Lung microvascular endothelial cell (primary cell): Measurements from ENCODE around the gene HOXB7. TPM values are rescaled to one million over a fixed set of nuclear protein-coding genes. Genes with fewer than 3 reads are reported as not detected.

Experiments
- DNase-seq, 2 donors: peaks; one replicate each; pipeline versions ENCODE4 v3.0.0 to v3.0.0-alpha.2; 2010; ENCODE audit warnings: low read depth in 2 of 2
- total RNA-seq: library from RNA; depleted of rRNA; stranded (reverse); fragments of >200 nt; gene quantifications from 2 replicates; pipeline ENCODE4 v1.2.1, GENCODE V29; 2014

HOXB7 gene
- total RNA-seq, 1 donor from 2014 or later, result under 0.01 TPM

DNA sequence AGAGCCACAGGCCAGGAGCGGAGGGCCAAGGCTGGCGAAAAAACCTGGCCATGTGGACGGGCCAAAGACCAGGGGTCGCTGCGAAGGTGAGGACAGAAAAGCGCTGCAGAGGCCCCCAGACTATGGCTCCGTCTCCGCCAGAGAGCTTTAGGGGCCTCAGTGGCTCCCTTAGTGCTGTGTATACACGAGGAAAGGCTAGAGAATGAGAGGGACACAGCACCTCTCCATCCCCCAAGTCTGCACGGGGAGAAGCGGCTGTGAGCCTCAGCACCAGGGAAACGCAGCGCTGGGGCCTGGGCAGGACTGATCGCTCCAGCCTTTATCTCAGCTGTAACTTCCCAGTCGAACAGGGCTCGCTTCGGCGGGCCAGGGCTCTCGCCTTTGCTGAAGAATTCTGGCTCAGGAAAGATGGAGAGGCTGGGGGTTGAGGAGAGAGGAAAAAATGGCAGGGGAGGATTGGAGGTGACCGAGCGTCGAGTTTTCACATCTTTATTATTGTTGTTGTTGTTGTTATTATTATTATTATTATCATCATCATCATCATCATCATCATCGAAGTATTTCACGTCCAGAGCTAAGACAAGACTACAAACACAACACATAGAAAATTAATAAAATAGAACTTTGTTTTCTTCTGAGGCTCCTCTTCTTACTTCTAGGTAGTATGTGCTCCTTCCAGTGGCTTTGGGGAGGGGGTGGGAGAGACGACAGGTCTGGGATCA is 15.4 kb downstream of the HOXB7 start:
- DNase-seq, result no peak

DNA sequence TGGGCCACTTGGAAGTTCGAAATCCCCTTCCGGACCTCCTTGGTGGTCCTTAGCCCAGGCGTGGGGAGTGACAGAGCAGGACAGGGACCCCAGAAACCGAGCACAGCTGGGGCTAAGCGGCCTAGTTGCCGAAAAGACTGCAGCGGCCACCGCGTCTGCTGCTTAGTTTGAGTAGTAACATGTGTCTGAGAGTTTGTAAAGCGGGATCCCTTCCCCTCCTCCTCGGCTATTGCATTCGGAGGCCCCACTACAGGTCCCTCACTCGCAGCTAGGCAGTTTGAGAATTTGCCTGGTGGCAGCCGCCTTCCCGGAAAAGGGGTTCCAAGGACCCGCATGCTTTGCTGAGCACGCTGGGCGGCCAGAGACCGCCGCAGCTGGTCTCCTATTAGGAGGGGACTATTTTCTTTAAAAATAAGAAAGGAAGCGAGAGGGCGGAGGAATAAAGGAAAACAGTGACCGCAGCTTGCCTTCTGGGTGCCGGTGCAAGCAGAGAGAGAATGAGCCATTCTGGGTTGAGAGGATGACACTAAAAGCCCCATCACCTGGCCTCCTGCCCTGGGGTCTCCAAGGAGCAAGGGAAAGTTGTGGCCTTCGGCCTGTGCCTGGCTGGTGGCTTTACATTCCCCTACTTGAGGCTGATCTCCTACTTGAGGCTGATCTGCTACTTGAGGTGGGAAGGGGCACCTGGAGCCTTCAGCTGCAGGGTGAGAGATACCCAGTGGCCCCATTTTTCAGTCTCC is 16.1 kb downstream of the HOXB7 start:
- DNase-seq, result no peak

DNA sequence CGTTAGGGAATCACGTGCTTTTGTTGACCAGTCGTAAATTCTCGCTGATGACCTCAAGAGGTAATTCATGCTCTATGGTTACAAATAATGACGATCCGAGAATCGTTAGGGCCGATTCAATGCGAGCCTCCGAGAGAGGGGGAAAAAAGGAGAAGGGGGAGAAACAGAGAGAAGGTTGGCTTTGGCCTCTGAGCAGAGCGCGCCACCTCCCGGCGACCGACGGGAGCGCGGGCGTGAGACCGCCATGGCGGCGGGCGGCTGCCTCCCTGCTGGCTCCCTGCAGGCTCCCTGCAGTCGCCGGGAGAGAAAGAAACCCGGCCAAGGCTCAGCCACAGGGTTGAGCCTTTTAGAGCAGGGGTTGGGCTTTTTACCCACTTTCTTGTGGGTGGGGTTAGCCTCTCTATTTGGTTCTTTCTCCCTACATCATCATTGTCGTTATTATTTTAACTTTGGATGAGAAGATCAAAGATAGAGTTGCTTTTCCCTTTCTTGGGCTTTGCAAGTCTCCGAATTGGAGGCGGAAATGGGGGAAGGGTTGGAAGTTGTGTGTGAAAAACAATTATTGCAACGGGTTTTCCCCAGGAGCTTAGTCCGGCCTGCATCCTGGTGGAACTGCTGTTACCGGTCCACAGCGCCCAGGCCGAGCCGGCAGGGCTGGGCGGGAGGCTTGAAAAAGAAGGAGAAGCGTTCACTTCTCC is 16.8 kb downstream of the HOXB7 start:
- DNase-seq, result peak; percentile 79 to 87

DNA sequence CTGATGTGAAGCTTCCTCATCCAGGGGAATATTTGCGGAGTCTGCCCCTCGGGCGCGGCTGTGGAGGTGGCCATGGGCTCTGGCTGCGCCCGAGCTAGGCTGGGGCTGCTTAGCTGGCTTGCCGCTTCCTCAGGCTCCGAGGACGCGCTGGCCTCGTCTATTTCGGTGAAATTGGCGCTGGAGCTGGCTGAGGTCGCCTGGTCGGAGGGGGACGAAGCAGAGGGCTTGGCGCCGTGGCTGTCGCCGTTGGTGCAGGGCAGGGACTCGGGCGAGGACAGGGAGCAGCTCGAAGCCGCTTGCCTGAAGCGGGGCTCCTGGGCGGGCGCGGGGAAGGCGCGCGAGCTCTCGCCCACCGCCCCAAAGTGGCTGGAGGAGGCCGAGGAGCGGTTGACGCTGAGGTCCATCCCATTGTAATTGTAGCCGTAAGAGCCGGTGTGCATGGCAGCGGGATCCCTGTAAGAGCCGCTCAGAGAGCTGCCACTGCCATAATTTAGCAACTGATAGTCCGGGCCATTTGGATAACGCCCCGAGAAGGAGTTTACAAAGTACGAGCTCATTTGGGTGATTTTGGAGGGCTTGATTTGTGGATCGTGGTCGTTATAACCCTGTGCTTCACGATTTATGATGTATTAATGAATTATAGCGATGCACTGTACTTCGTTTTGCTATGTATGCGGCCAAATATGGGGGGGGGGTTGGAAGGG is 17.5 kb downstream of the HOXB7 start, which contains the start of gene HOXB5:
HOXB5 (minus strand) TSS at position 654 of the 704 bp plus-strand sequence; CDS start at position 557, 97 bp downstream.
- DNase-seq, result peak; percentile 42 to 49

DNA sequence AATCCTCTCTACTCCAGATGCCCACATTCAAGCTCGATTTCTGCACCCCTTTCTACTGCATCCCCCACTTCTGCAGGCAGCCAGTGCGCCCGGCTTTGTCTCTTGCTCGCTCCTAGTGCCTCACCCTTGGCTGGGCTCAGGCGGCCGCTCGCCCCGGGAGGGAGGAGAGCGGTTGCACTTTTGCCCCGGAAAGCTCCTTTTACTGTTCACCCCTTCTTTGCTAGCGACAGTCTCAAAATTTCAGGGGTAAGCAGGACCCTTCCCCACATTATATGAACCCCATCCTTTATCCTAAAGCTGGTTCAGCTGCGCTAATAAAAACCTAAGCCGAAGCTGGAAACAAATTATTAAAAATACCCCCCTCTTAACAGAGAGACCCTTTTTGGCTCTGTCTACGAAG is 18.2 kb downstream of the HOXB7 start:
- peak in 1 of 2 donors; percentile 33 for DNase-seq

DNA sequence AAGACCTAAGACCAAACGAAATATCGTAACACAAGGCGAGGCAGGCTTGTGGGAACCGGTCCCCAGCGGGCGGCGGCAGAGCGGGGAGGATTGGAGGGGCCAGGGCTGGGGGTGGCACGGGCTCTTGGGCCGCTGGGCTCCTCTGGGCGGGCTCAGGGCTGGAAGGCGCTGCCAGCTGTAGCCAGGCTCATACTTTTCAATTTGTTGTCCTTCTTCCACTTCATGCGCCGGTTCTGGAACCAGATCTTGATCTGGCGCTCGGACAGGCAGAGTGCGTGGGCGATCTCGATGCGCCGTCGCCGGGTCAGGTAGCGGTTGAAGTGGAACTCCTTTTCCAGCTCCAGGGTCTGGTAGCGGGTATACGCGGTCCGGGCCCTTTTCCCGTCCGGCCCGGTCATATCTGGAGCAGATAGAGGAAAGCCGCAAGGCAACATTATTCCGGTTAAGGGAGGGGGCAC is 18.7 kb downstream of the HOXB7 start:
- no peak for DNase-seq

DNA sequence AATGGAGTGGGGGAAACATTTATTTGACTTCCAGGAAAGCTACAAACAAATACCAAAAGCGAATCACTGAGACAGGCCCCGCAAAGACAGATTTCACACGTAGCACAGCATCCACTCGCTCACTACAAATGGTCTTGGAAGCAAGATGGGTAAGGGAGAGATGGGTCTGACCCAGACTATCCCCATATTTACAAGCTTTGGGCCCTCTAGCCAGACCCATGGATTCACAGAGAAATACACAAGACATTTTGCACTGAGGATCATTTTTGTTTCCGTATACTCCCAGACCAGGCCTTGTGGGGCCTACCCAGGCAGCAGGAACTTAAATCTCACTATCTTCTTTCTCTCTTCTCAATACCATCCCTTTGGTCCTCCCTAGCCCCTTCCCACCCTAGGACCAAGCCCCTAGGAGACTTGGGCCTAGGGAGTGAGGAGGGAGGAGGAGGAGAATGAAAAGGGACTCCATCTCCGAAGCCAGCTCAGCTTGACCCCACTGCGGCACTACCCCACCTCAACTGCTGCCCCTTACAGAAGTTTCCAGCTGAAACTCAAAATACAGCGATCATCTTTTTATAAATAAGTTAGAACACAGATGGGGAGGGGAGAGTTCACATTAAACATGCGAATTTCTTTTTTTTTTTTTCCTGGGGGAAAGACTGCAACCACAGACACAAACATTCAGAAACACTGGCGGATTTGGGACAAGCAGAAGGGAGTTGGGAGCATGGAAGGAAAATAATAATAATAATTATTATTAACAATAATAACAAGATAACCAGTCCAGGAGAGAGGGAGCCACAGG is 19.4 kb downstream of the HOXB7 start:
- DNase-seq, result no peak

DNA sequence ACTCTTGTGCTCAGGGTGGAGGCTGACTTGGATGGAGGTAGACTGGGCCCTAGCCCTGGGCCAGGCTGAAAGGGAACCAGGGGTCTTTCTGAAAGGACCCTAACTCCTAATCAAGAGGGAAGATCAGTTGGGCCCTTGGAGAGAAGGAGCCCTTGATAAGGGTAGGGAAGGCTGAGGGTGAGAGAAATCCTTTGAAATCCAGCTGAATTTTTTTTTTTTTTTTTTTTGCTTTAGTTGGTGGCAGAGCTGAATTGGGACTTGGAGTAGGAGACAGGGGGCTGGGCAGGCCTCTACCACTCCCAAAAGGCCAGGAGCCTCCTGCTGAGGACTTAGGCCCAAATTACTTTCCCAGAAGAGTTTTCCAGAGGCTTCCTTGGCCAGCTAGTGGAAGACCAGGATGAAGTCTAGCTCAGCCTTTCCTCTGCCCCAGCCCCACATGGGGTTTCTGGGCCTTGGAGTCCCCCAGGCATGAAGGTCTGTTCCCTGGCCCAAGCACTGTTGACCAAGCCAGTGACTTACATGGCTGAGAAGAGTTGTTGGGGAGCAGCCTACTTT is 20.1 kb downstream of the HOXB7 start:
- no peak for DNase-seq

DNA sequence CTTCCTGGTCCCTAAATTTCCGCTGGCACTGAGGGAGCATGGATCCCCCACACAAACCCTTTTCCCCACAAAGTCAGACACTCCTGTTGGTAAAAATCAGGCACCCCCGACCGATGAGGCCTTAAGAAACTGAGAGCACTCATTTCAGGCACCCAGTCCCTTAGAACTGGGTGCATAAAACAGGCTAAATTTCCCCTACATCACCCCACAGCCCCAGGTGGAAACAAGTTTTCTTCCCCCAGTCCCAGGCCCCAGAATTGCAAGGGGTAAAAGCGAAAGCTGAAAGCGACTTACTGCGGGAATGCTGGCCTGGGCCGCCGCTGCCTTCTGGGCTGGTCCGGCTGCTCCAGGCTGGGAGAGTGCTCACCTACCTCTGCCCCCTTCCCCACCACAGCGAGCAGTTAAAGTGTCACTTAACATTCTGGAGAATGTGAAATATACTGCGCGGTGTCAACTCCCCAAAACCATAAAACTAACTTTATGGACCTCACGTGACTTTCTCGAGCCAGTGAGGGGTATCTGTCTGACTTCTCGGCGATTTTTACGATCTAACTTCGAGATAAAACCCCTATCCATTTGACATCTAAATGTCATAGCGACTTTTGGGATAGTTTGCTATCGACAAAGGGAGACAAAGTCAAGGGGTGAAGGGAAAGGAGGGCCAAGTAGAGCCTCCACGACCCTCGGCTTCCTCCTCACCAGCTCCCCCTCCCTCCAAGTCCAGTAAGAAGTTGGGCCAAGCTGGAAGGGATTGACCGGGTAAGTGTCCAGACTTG is 20.8 kb downstream of the HOXB7 start, which contains the start of gene HOXB3:
HOXB3 (minus strand) TSS at position 411 of the 776 bp plus-strand sequence. CDS start 37,767 bp downstream, outside the sequence.
- DNase-seq, result no peak

DNA sequence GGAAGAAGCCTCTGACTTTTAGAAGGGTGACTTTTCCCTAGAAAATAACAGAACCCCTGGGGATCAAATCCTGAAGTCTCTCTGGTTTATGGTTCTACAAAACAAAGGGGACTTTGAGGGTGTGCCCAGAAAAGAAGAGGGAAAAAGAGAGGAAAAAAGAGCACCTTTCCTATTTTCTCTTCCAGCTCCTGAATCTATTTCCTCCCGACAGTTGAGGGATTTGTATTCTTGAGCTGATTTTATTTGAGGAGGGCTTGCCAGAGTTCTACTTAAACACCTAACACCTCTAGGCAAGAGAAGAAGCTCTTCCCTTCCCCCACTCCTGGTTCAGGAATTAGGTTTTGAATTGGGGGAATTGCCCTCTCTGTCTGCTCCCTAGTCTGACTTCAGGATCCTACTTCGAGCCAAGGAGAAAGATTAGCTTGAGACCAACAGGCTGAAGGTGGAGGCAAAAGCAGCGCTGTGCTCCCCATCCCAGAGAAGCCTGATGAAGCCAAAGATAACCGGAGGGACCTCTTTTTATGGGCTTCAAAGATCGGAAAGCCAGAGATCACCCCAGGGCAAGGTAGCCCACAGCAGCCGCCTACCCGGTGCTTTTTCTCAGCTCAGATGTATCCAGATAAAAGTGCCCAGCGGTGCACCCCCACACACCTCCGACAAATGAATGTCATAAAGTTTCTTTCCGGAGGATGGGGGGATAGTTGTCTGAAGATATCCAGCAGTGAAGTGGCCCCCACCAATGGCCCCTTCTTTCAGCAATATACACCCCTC is 21.6 kb downstream of the HOXB7 start:
- no peak for DNase-seq

DNA sequence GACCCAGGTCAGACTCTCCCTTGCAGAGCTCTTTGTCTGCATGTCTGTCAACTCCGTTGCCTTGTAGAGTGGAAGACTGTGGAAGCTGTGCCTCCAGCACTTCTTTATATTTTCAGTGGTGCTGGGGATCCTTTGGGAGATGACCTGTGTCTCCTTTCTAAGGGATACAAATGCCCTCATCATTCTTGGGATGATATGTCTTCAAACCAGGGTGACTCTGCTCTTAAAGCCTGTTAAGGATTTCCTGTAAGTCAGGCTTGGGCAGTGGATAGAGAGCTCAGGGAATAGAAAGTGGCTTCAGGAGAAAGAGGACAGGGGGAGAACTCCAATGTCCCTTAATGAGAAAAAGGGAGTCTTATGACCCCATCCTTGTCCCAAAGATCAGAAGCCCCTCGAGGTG is 22.3 kb downstream of the HOXB7 start:
- no peak for DNase-seq

DNA sequence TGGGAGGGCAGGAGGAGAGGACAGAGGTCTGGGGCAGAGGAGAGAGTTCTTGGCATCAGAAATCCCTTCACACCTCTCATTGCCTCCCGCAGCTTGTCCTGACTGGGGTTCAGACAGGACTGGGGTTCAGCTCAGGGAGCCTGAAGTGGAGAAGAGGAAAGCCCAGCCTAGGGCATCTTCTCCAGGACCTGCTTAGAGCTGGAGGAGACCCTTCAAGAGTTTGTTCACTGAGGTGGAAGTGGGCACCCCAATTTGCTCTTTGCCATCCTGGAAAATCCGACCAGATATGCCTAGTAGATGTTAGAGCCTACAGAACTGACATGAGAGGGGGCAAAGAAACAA is 22.8 kb downstream of the HOXB7 start:
- DNase-seq, result no peak

DNA sequence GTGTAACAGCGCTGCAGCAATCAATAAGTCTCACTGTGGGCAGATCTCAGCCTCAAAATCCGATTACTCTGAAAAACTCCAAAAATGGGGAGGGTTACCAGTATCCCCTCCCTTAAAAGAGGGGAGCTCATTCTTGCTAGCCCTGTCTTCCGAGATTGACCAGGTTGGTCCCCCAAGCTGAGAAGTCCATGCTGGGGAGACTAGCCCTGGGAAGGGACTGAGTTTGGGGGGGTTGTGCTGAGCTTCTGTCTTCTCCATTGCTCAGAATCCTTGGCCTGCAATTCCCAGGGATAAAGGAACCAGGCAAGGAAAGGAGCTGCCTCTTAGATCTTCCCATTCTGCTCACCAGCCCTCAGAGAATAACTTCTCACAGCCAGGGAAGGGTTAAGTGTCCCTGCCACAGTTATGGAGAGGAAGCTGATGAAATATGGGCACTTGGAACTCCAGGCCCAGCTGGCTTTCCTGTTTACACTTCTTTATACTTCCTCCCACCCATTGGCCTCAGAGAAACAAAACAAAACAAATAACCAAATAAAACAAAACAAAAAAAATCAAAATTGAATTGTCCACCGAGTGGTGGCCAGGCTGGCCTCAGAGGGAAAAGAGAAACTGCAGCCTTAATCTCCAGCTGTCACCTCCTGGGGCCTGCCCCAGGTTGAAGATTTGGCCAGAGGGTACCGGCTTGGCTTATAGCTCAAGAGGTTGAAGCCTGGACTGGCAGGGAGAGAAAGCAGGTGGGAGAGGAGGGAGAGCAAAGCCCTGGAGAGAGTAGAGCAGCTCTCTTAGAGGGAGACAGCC is 23.3 kb downstream of the HOXB7 start:
- DNase-seq, result peak in 1 of 2 donors; percentile 50

DNA sequence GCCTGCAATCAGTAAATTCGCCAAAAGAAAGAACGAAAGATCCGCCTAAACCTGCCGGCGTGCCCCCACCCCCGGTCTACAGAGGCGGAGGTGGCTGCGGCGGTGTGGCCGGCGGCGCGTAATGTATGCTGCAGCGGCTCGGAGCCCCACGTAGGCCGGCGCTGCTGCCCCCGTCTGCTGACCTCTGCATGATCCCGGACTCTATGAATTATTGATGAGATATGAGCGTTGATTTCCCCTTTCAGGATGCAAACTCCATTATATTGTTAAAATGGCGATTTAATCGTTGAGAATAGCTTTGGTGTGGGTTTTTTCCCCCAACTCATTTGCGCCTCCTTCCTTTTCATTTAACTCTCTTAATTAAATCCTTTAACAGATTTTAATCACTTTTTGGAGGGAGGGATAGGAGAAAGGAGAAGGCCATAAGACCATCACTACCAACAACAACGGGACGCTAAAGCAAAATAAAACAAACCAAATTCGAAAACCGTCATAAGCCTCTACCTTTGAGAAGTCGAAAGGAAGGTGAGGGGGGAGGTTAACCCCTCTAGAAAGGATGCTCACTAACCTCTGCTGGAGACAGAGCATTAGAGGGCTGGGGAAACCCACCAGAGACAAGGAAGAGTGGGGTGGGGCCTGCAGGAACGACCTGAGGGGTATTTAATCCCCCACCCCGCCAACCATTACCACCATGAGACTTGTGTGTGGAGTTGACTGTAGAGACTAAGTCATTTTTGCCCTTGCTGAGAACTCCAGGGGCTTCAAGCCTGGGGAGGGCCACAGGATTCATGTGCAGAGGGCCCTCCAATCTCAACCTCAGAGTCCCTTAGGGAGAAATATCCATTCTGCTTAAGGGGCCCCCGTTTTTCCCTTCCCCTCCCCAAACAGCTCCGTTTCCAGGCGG is 24.2 kb downstream of the HOXB7 start:
- no peak for DNase-seq

DNA sequence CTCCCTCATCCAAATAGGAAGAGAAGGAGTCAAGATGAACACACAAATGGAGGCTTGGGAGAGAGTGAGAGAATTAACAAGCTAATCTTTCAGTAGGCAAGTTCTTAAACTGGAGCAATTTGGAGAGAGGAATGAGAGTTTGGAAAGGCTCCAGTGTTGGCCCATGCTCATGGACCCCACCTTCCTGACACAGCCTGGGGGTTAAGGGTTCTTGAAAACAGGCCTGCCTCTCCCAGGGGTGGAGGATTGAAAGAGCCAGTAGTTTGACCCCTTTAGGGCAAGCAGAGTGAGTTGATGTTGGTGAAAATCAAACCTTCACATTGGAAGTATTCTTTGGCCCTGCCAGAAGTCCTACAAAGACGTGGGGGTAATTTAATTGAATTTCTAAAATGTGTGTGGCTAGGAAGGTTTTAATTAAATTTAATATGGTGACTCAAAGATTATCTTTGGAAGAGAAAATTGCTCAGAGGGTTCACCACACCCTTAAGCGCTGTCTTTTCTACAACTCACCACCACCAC is 26.5 kb downstream of the HOXB7 start:
- no peak for DNase-seq

DNA sequence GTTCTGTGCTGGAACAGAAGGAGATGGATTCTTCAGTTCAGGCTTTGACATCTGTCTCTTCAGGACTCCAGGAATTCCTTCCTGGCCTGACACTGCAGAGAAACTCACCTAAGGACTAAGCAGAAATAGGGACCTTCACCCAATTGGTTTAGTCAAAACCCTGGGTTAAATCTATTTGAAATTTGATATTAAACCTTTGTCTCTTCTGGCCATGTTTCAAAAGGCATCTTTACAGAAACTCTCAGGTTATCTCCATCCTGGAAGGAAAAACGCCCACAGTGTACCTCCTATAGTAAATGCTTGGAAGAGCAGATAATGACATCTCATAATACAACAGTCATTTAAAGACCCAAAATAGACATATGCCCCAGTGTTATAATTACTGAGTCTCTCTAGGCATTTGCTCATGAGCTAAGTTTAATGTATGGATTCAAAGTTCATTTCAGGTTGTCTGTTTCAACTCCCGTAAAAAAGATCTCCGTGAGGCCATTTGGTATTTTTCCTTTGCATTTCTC is 27.1 kb downstream of the HOXB7 start:
- DNase-seq, result no peak

DNA sequence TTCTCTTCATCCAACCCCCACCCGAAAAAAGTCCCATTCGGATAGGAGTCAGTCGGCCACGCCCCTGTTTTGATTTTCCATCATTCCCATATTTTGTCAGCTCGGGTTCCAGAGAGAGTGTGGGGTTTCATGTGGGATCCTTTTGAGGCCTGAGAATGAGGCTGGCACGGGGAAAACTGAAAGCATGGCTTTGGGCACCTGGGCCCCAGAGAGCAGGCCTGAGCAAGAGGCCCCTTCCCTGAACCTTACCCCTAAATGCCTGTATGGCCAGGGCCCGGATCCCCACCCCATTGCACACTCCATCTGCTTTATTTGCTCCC is 28.1 kb downstream of the HOXB7 start:
- DNase-seq, result no peak
